ENCODE data around the gene MBD3L5. TPM values are rescaled to one million over a fixed set of nuclear protein-coding genes. Genes with fewer than 3 reads are reported as not detected.
"Not testable (repeated sequence)": the region's sequence is repeated elsewhere in the genome, so short reads cannot be mapped to it uniquely, and the experiment has no call there.

Gene MBD3L5
- total and polyA plus RNA-seq, 2 experiments from 2014 or later = not detected

- TF ChIP-seq CTCF (IDR thresholded peaks at IDR 0.05; ENCODE audit: low read depth, low read length) = no peak
- no peak for DNase-seq (ENCODE audit: low read depth in 1 of 2, low spot score in 1 of 2)
- Histone ChIP-seq H3K27ac (no peak overlapping the region), H3K27me3 (no peaks in the 10 kb centered on the region), H3K9me3 (ENCODE audit: low read depth) (no peaks in the 10 kb centered on the region), H3K4me3 (no peak overlapping the region), H3K36me3 (no peaks in the 10 kb centered on the region), H3K4me1 (ENCODE audit: low read depth) (no peaks in the 10 kb centered on the region)
These were observed 33.5 kb downstream of the MBD3L5 start for GRCh38 chr19:7063764-7064418.

- not testable (repeated sequence) for H3K27ac ChIP-seq; H3K4me3 ChIP-seq; H3K9me3 ChIP-seq (ENCODE audit: low read depth); H3K4me1 ChIP-seq (ENCODE audit: low read depth); H3K27me3 ChIP-seq; H3K36me3 ChIP-seq
- TF ChIP-seq CTCF (IDR thresholded peaks at IDR 0.05; ENCODE audit: low read depth, low read length) = peak; percentile 37
- peak in 1 of 2 donors; percentile 47 for DNase-seq (ENCODE audit: low read depth in 1 of 2, low spot score in 1 of 2)
These were observed 36.7 kb downstream of the MBD3L5 start for GRCh38 chr19:7067122-7067521.

- no peaks in the 10 kb centered on the region for H3K4me1 ChIP-seq (ENCODE audit: low read depth)
- TF ChIP-seq CTCF (IDR thresholded peaks at IDR 0.05; ENCODE audit: low read depth, low read length) = no peak
- no peaks in the 10 kb centered on the region for H3K9me3 ChIP-seq (ENCODE audit: low read depth)
- peaks cover 9% of the 10 kb centered on the region for H3K36me3 ChIP-seq
- H3K27ac ChIP-seq = no peak overlapping the region
- no peak overlapping the region for H3K4me3 ChIP-seq
- H3K27me3 ChIP-seq = no peaks in the 10 kb centered on the region
- no peak for DNase-seq (ENCODE audit: low read depth in 1 of 2, low spot score in 1 of 2)
These were observed 37.3 kb downstream of the MBD3L5 start for GRCh38 chr19:7067716-7068115.

- TF ChIP-seq CTCF (IDR thresholded peaks at IDR 0.05; ENCODE audit: low read depth, low read length) = no peak
- no peaks in the 10 kb centered on the region for H3K9me3 ChIP-seq (ENCODE audit: low read depth)
- H3K36me3 ChIP-seq = peaks cover 11% of the 10 kb centered on the region
- no peak for DNase-seq (ENCODE audit: low read depth in 1 of 2, low spot score in 1 of 2)
- no peak overlapping the region for H3K27ac ChIP-seq
- H3K4me3 ChIP-seq = no peak overlapping the region
- no peaks in the 10 kb centered on the region for H3K4me1 ChIP-seq (ENCODE audit: low read depth)
- H3K27me3 ChIP-seq = no peaks in the 10 kb centered on the region
These were observed 38.2 kb downstream of the MBD3L5 start for GRCh38 chr19:7068599-7068998.

- H3K4me3 ChIP-seq = peak within 1 kb of the TSS; percentile 61
- H3K27me3 ChIP-seq = no peaks in the 10 kb centered on the region
- DNase-seq (ENCODE audit: low read depth in 1 of 2, low spot score in 1 of 2) = peak; percentile 97 to 99
These were observed 38.9 kb downstream of the MBD3L5 start, which contains the start of gene ZNF557 for GRCh38 chr19:7069042-7069903. ZNF557 (plus strand) TSS chr19:7069703; CDS start chr19:7075075, 5,372 bp downstream.

More at GRCh38 chr19:7069042-7069903, 38.9 kb downstream of the MBD3L5 start, which contains the start of gene ZNF557:
- Histone ChIP-seq H3K36me3 (peaks cover 14% of the 10 kb centered on the region), H3K9me3 (ENCODE audit: low read depth) (no peaks in the 10 kb centered on the region), H3K27ac (peak within 1 kb of the TSS; percentile 20), H3K4me1 (ENCODE audit: low read depth) (no peaks in the 10 kb centered on the region)
- no peak for TF ChIP-seq CTCF (IDR thresholded peaks at IDR 0.05; ENCODE audit: low read depth, low read length)

Measured in cardiac muscle cell (in vitro differentiated cells and primary cell).